H9 (cell line): ENCODE data around the gene EXOC6. TPM values are rescaled to one million over a fixed set of nuclear protein-coding genes. Genes with fewer than 3 reads are reported as not detected.

Source experiments
- DNase-seq: peaks from one replicate; pipeline ENCODE4 v3.0.0-alpha.2; 2017
- H2AFZ ChIP-seq: one replicate; pipeline ENCODE4 v1.6.1; 2013; ENCODE audit warnings: mild to moderate bottlenecking, low read length, control low read depth, moderate library complexity
- H2AK5ac ChIP-seq: 2 replicates; pipeline ENCODE4 v1.6.1; 2013; ENCODE audit warnings: low read length, control low read depth, mixed read lengths; ENCODE audit not compliant: insufficient read length
- H2BK120ac ChIP-seq: one replicate; pipeline ENCODE4 v1.6.1; 2013; ENCODE audit warnings: low read depth, mild to moderate bottlenecking, low read length, control low read depth, inconsistent platforms; ENCODE audit not compliant: poor library complexity, severe bottlenecking
- H2BK12ac ChIP-seq: 2 replicates; pipeline ENCODE4 v1.6.1; 2013; ENCODE audit warnings: low read length, control low read depth, mixed read lengths, low read depth; ENCODE audit not compliant: insufficient read length
- H2BK15ac ChIP-seq: 2 replicates; pipeline ENCODE4 v1.6.1; 2013; ENCODE audit warnings: low read depth, low read length, control low read depth
- H2BK20ac ChIP-seq: one replicate; pipeline ENCODE4 v1.6.1; 2013; ENCODE audit warnings: low read depth, mild to moderate bottlenecking, low read length, control low read depth, inconsistent platforms; ENCODE audit not compliant: poor library complexity, severe bottlenecking
- H2BK5ac ChIP-seq: 2 replicates; pipeline ENCODE4 v1.6.1; 2013; ENCODE audit warnings: low read length, control low read depth, mixed read lengths; ENCODE audit not compliant: insufficient read length
- H3K14ac ChIP-seq: 2 replicates; pipeline ENCODE4 v1.6.1; 2013; ENCODE audit warnings: low read length, control low read depth; ENCODE audit not compliant: insufficient read depth
- H3K18ac ChIP-seq: 2 replicates; pipeline ENCODE4 v1.6.1; 2013; ENCODE audit warnings: low read depth, mild to moderate bottlenecking, mixed read lengths, low read length, control low read depth; ENCODE audit not compliant: insufficient read length
- H3K23ac ChIP-seq: 2 replicates; pipeline ENCODE4 v1.6.1; 2013; ENCODE audit warnings: low read length, control low read depth, mixed read lengths, low read depth; ENCODE audit not compliant: insufficient read length
- H3K23me2 ChIP-seq: 2 replicates; pipeline ENCODE4 v1.6.1; 2013; ENCODE audit warnings: low read depth, mild to moderate bottlenecking, mixed read lengths, low read length, control low read depth; ENCODE audit not compliant: insufficient read length, poor library complexity, severe bottlenecking
- H3K27ac ChIP-seq: 2 replicates; pipeline ENCODE4 v1.5.1; 2013; ENCODE audit warnings: low read length, control low read depth, mixed read lengths, low read depth; ENCODE audit not compliant: insufficient read length
- H3K27me3 ChIP-seq: 2 replicates; pipeline ENCODE4 v1.6.1; 2013; ENCODE audit warnings: low read length, control low read depth, inconsistent platforms; ENCODE audit not compliant: insufficient read depth
- H3K4ac ChIP-seq: 2 replicates; pipeline ENCODE4 v1.6.1; 2013; ENCODE audit warnings: low read depth, mild to moderate bottlenecking, control low read depth, inconsistent platforms, low read length, moderate library complexity
- H3K4me1 ChIP-seq: 2 replicates; pipeline ENCODE4 v1.6.1; 2013; ENCODE audit warnings: low read length, control low read depth, inconsistent platforms; ENCODE audit not compliant: insufficient read depth
- H3K4me2 ChIP-seq: 2 replicates; pipeline ENCODE4 v1.6.1; 2013; ENCODE audit warnings: low read length, control low read depth, mixed read lengths; ENCODE audit not compliant: insufficient read length, insufficient read depth
- H3K56ac ChIP-seq: 2 replicates; pipeline ENCODE4 v1.6.1; 2013; ENCODE audit warnings: low read depth, mild to moderate bottlenecking, mixed read lengths, low read length, control low read depth; ENCODE audit not compliant: insufficient read length
- H3K79me1 ChIP-seq: 2 replicates; pipeline ENCODE4 v1.6.1; 2013; ENCODE audit warnings: low read depth, mild to moderate bottlenecking, moderate library complexity, low read length, control low read depth, inconsistent platforms; ENCODE audit not compliant: insufficient read depth, poor library complexity, severe bottlenecking
- H3K79me2 ChIP-seq: 2 replicates; pipeline ENCODE4 v1.6.1; 2013; ENCODE audit warnings: low read length, control low read depth, inconsistent platforms; ENCODE audit not compliant: insufficient read depth
- H3K9ac ChIP-seq: 2 replicates; pipeline ENCODE4 v1.6.1; 2013; ENCODE audit warnings: low read length, control low read depth, mixed read lengths; ENCODE audit not compliant: insufficient read length; ENCODE audit errors: extremely low read depth
- H3K9me3 ChIP-seq: one replicate; pipeline ENCODE4 v1.6.1; 2013; ENCODE audit warnings: low read depth, low read length, inconsistent platforms; ENCODE audit not compliant: control insufficient read depth
- H3T11ph ChIP-seq: one replicate; pipeline ENCODE4 v1.6.1; 2013; ENCODE audit warnings: mild to moderate bottlenecking, low read length, control low read depth, inconsistent platforms
- H4K20me1 ChIP-seq: one replicate; pipeline ENCODE4 v1.6.1; 2013; ENCODE audit not compliant: control insufficient read depth, insufficient read length, insufficient read depth
- H4K5ac ChIP-seq: 2 replicates; pipeline ENCODE4 v1.6.1; 2013; ENCODE audit warnings: low read depth, mild to moderate bottlenecking, mixed read lengths, low read length, control low read depth; ENCODE audit not compliant: insufficient read length
- H4K8ac ChIP-seq: replicated peaks from 2 replicates; pipeline ENCODE4 v1.6.1; 2013; ENCODE audit warnings: low read length, control low read depth, mixed read lengths, low read depth; ENCODE audit not compliant: insufficient read length
- H4K91ac ChIP-seq: 2 replicates; pipeline ENCODE4 v1.6.1; 2013; ENCODE audit warnings: low read depth, mild to moderate bottlenecking, moderate library complexity, mixed read lengths, low read length, control low read depth; ENCODE audit not compliant: insufficient read length
- H3K27ac Mint-ChIP-seq, 3 experiments: 2 replicates in 2 of 3; 3 replicates in 1 of 3; pipeline ENCODE4 v1.8.0; 2020 to 2021; ENCODE audit warnings: mixed read lengths in 3 of 3, mild to moderate bottlenecking in 1 of 3, moderate library complexity in 1 of 3
- H3K27me3 Mint-ChIP-seq: 2 replicates; pipeline ENCODE4 v1.8.0; 2021; ENCODE audit warnings: low read depth, mild to moderate bottlenecking, moderate library complexity, mixed read lengths
- H3K36me3 Mint-ChIP-seq, 3 experiments: 2 replicates in 2 of 3; 3 replicates in 1 of 3; pipeline ENCODE4 v1.8.0; 2020 to 2021; ENCODE audit warnings: low read depth in 3 of 3, mixed read lengths in 3 of 3; ENCODE audit not compliant: insufficient read depth in 1 of 3
- H3K4me1 Mint-ChIP-seq, 2 experiments: 2 replicates each; pipeline ENCODE4 v1.8.0; 2020; ENCODE audit warnings: mixed read lengths in 2 of 2
- H3K4me3 Mint-ChIP-seq, 2 experiments: 2 replicates in 1 of 2; 3 replicates in 1 of 2; pipeline ENCODE4 v1.8.0; 2020 to 2021; ENCODE audit warnings: mild to moderate bottlenecking in 2 of 2, mixed read lengths in 2 of 2, moderate library complexity in 1 of 2
- H3K9me3 Mint-ChIP-seq, 2 experiments: 2 replicates in 1 of 2; 3 replicates in 1 of 2; pipeline ENCODE4 v1.8.0; 2020; ENCODE audit warnings: mild to moderate bottlenecking in 2 of 2, mixed read lengths in 2 of 2, moderate library complexity in 1 of 2
- total RNA-seq: library from RNA; stranded (reverse); gene quantifications from 2 replicates; pipeline ENCODE4 v1.2.1, GENCODE V29; 2021
- TF ChIP-seq, protein P1 (sequence below): fragments of 200-600 bp; sonication (generic); conservative IDR thresholded peaks from 3 replicates; pipeline ENCODE4 v1.8.0; 2021; ENCODE audit warnings: antibody characterized with exemption, mild to moderate bottlenecking

The EXOC6 gene
- total RNA-seq, 1 experiment from 2014 or later, result 9.0 TPM

- H4K20me1 ChIP-seq, result no peaks in the 10 kb centered on the region
- H3K9me3 ChIP-seq, result no peaks in the 10 kb centered on the region
- no peak overlapping the region for H2BK20ac ChIP-seq
- H3K4me2 ChIP-seq, result no peak overlapping the region
- no peak overlapping the region for H3T11ph ChIP-seq
- no peaks in the 10 kb centered on the region for H3K79me2 ChIP-seq
- Mint-ChIP-seq H3K4me3 (no peak overlapping the region), H3K9me3 (peaks cover 10 to 11% of the 10 kb centered on the region in 2 experiments; a peak in 4 of 5 replicates), H3K27me3 (no peaks in the 10 kb centered on the region), H3K27ac (no peak overlapping the region), H3K4me1 (peaks cover 9 to 12% of the 10 kb centered on the region in 2 experiments), H3K36me3 (peaks cover 1 to 16% (median 4%) of the 10 kb centered on the region in 3 experiments; a peak in 3 of 7 replicates)
- no peak overlapping the region for H4K91ac ChIP-seq
- no peak overlapping the region for H2BK120ac ChIP-seq
- H2BK12ac ChIP-seq, result no peak overlapping the region
- no peak overlapping the region for H3K14ac ChIP-seq
- no peak overlapping the region for H4K8ac ChIP-seq
- no peak overlapping the region for H2BK5ac ChIP-seq
- H3K56ac ChIP-seq, result no peak overlapping the region
- H3K23ac ChIP-seq, result no peak overlapping the region
- no peak overlapping the region for H2BK15ac ChIP-seq
- no peak for DNase-seq
- TF ChIP-seq, protein P1, sequence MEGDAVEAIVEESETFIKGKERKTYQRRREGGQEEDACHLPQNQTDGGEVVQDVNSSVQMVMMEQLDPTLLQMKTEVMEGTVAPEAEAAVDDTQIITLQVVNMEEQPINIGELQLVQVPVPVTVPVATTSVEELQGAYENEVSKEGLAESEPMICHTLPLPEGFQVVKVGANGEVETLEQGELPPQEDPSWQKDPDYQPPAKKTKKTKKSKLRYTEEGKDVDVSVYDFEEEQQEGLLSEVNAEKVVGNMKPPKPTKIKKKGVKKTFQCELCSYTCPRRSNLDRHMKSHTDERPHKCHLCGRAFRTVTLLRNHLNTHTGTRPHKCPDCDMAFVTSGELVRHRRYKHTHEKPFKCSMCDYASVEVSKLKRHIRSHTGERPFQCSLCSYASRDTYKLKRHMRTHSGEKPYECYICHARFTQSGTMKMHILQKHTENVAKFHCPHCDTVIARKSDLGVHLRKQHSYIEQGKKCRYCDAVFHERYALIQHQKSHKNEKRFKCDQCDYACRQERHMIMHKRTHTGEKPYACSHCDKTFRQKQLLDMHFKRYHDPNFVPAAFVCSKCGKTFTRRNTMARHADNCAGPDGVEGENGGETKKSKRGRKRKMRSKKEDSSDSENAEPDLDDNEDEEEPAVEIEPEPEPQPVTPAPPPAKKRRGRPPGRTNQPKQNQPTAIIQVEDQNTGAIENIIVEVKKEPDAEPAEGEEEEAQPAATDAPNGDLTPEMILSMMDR, result no peak
- H2AFZ ChIP-seq, result no peak overlapping the region
- H3K79me1 ChIP-seq, result no peaks in the 10 kb centered on the region
- H2AK5ac ChIP-seq, result no peak overlapping the region
- H3K27me3 ChIP-seq, result no peaks in the 10 kb centered on the region
- H3K4me1 ChIP-seq, result peaks cover 2% of the 10 kb centered on the region; the same call in 1 of the 2 replicates
- H3K27ac ChIP-seq, result no peak overlapping the region
- no peak overlapping the region for H3K4ac ChIP-seq
- H3K18ac ChIP-seq, result no peak overlapping the region
- H4K5ac ChIP-seq, result no peak overlapping the region
- H3K9ac ChIP-seq, result no peak overlapping the region
- no peaks in the 10 kb centered on the region for H3K23me2 ChIP-seq
These were observed 72.5 kb downstream of the EXOC6 start for GRCh38 chr10:92920866-92921265.
